ENCODE data around the gene CLIP1. TPM values are rescaled to one million over a fixed set of nuclear protein-coding genes. Genes with fewer than 3 reads are reported as not detected.

Gene CLIP1
- total and polyA plus RNA-seq, 2 of the 13 experiments (the other 11 are each of a cell fraction or from before 2014, with no cell fraction given): 28.9 to 43.7 TPM

DNA sequence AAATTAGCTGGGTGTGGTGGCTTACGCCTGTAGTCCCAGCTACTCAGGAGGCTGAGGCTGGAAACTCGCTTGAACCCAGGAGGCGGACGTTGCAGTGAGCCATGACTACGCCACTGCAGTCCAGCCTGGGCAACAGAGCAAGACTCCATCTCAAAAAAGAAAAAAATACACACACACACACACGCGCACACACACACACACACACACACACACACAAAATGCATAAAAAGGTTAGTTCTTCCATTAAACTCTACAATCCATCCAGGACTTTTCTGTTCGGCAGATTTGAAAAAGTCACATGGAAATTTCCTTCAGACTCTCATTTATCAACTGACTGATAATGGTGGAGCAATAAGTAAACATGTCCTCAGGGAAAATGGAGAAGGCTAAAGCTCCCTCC lies 147.0 kb downstream of the CLIP1 start (continued):
- TF ChIP-seq ZNF264 (CRISPR knock-in tag; IDR thresholded peaks at IDR 0.05): no peak
- no peak for TF ChIP-seq ZKSCAN1 (IDR thresholded peaks at IDR 0.05; ENCODE audit: low read length)
- no peak for TF ChIP-seq PHF20 (CRISPR knock-in tag; IDR thresholded peaks at IDR 0.05)
- TF ChIP-seq RXRA (CRISPR knock-in tag; IDR thresholded peaks at IDR 0.05): no peak
- TF ChIP-seq KDM4B (CRISPR knock-in tag; IDR thresholded peaks at IDR 0.05): no peak

DNA sequence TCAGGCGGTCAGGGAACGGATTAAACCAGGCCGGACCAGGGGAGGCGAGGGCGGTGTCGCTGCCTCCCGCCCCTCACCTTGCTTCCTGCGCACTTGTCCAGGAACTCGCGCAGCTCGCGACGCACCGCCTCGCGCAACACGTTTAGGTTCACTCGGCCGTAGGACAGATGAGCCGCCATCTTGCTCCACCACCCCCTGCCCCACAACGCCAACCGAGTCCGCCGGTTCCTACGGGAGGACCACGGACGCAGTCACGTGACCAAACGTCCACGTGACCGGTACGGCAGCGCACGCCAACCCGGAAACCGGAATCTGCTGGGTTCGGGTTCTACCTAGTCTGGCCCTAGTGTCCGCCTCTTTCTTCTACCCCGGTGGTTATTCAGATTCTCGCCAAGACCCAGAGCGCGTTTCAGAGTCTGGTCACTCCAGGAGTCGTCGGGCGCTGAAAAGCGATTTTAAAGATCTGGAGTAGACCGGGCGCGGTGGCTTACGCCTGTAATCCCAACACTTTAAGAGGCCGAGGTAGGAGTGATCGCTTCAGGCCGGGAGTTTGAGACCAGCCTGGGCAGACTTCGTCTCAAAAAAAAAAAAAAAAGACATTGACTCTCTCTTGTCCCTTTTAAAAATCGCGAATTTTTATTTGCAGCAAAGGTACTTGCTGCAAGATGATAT lies 156.1 kb downstream of the CLIP1 start, which contains the start of gene VPS33A:
Gene VPS33A, minus strand, starts transcription at position 265 of the 672 bp plus-strand sequence. Its CDS starts 86 bp downstream, at position 179.
- H3K79me2 ChIP-seq (ENCODE audit: insufficient read depth, low read length): peaks cover 11% of the 10 kb centered on the region
- intact Hi-C loops (cut with micrococcal nuclease; ENCODE audit: unreplicated experiment) (no loop called here), in situ Hi-C loops (cut with HindIII; ENCODE audit: extremely low pct_ligation_motif_present, low pct_unique_long_range_greater_than_20kb) (no loop called here)
- H2AFZ ChIP-seq (ENCODE audit: low read length): peak within 1 kb of the TSS; percentile 56
- H3K27ac ChIP-seq (ENCODE audit: extremely low read length, insufficient read depth, low read length): peak within 1 kb of the TSS; percentile 86
- ATAC-seq (peak; percentile 93), FAIRE-seq (peak; percentile 96), DNase-seq (ENCODE audit: low spot score) (peak; percentile 94)
- peak within 1 kb of the TSS; percentile 87 to 95 (median 94) for H3K4me3 ChIP-seq (replicated peaks in 1 of 3; ENCODE audit: insufficient read depth in 1 of 3, low read depth in 2 of 3, low read length in 3 of 3)
- ChIA-PET CTCF (ENCODE audit: low intra/inter-chr PET ratio, low total read pairs) (no interaction called here), POLR2A (interaction anchor here (0.6 to 1.9 kb wide), 5 partner anchors 12 to 312 kb away, joined by 3 to 8 read pairs (median 4); partner anchors contain the start of gene DIABLO)
- H4K20me1 ChIP-seq (ENCODE audit: insufficient read depth, low read length): no peaks in the 10 kb centered on the region
- 1% methylated on average over 16 of the region's 56 CpGs for WGBS (ENCODE audit: low lambda C conversion rate)
- H3K9ac ChIP-seq (ENCODE audit: insufficient read depth, low read depth, low read length): peak within 1 kb of the TSS; percentile 91
- peaks cover 2 to 9% of the 10 kb centered on the region in 2 experiments; a peak in 3 of 5 replicates for H3K36me3 ChIP-seq (replicated peaks in 1 of 2; ENCODE audit: control insufficient read depth in 1 of 2, insufficient read depth in 2 of 2, low read length in 2 of 2)
- no peaks in the 10 kb centered on the region; a peak in 1 of 5 replicates for H3K27me3 ChIP-seq (ENCODE audit: control insufficient read depth in 1 of 2, insufficient read depth in 2 of 2, low read length in 2 of 2)
- H3K9me3 ChIP-seq (ENCODE audit: low read length): no peaks in the 10 kb centered on the region
- peaks cover 16% of the 10 kb centered on the region for H3K4me1 ChIP-seq (ENCODE audit: insufficient read depth, low read length)
- BruUV-seq (replicated peaks): TSS peak; percentile 96
- peak within 1 kb of the TSS; percentile 84 for H3K4me2 ChIP-seq (ENCODE audit: low read depth, low read length)
- TF ChIP-seq, protein P1, sequence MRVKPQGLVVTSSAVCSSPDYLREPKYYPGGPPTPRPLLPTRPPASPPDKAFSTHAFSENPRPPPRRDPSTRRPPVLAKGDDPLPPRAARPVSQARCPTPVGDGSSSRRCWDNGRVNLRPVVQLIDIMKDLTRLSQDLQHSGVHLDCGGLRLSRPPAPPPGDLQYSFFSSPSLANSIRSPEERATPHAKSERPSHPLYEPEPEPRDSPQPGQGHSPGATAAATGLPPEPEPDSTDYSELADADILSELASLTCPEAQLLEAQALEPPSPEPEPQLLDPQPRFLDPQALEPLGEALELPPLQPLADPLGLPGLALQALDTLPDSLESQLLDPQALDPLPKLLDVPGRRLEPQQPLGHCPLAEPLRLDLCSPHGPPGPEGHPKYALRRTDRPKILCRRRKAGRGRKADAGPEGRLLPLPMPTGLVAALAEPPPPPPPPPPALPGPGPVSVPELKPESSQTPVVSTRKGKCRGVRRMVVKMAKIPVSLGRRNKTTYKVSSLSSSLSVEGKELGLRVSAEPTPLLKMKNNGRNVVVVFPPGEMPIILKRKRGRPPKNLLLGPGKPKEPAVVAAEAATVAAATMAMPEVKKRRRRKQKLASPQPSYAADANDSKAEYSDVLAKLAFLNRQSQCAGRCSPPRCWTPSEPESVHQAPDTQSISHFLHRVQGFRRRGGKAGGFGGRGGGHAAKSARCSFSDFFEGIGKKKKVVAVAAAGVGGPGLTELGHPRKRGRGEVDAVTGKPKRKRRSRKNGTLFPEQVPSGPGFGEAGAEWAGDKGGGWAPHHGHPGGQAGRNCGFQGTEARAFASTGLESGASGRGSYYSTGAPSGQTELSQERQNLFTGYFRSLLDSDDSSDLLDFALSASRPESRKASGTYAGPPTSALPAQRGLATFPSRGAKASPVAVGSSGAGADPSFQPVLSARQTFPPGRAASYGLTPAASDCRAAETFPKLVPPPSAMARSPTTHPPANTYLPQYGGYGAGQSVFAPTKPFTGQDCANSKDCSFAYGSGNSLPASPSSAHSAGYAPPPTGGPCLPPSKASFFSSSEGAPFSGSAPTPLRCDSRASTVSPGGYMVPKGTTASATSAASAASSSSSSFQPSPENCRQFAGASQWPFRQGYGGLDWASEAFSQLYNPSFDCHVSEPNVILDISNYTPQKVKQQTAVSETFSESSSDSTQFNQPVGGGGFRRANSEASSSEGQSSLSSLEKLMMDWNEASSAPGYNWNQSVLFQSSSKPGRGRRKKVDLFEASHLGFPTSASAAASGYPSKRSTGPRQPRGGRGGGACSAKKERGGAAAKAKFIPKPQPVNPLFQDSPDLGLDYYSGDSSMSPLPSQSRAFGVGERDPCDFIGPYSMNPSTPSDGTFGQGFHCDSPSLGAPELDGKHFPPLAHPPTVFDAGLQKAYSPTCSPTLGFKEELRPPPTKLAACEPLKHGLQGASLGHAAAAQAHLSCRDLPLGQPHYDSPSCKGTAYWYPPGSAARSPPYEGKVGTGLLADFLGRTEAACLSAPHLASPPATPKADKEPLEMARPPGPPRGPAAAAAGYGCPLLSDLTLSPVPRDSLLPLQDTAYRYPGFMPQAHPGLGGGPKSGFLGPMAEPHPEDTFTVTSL (CRISPR knock-in tag; IDR thresholded peaks at IDR 0.05; ENCODE audit: borderline replicate concordance): peak; percentile 34; the same call in 1 of the 2 replicates
- TF ChIP-seq GATAD1 (CRISPR knock-in tag; IDR thresholded peaks at IDR 0.05) (peak; percentile 100), FLYWCH1 (CRISPR knock-in tag; IDR thresholded peaks at IDR 0.05) (no peak), ZNF670 (CRISPR knock-in tag; IDR thresholded peaks at IDR 0.05; ENCODE audit: borderline replicate concordance) (peak; percentile 99), ELF4 (CRISPR knock-in tag; IDR thresholded peaks at IDR 0.05; ENCODE audit: borderline replicate concordance) (peak; percentile 94), CEBPG (CRISPR knock-in tag; IDR thresholded peaks at IDR 0.05) (peak; percentile 51; the same call in 1 of the 2 replicates), ZNF207 (IDR thresholded peaks at IDR 0.05; ENCODE audit: borderline replicate concordance) (peak; percentile 89; the same call in 1 of the 2 replicates), CEBPB (IDR thresholded peaks at IDR 0.05; ENCODE audit: borderline replicate concordance, low read depth, low read length) (no peak), TBP (CRISPR knock-in tag; IDR thresholded peaks at IDR 0.05) (no peak), ZNF501 (CRISPR knock-in tag; IDR thresholded peaks at IDR 0.05) (peak; percentile 90)
- TF ChIP-seq, protein P2, sequence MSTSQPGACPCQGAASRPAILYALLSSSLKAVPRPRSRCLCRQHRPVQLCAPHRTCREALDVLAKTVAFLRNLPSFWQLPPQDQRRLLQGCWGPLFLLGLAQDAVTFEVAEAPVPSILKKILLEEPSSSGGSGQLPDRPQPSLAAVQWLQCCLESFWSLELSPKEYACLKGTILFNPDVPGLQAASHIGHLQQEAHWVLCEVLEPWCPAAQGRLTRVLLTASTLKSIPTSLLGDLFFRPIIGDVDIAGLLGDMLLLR (CRISPR knock-in tag; IDR thresholded peaks at IDR 0.05): peak; percentile 78; the same call in 1 of the 2 replicates
